AG09309 (cell line): Measurements from ENCODE around the gene DYRK4.

Experiments used
- DNase-seq: peaks from one replicate; pipeline ENCODE4 v3.0.0-alpha.2; 2010; ENCODE audit warnings: low read depth
- H3K4me3 ChIP-seq: 2 replicates; pipeline ENCODE4 v1.5.1; 2011; ENCODE audit warnings: mild to moderate bottlenecking, low read depth, low read length, moderate library complexity; ENCODE audit not compliant: control insufficient read depth
- TF ChIP-seq, protein P1 (sequence below): IDR thresholded peaks from 2 replicates; pipeline ENCODE4 v1.5.1; 2011; ENCODE audit warnings: mild to moderate bottlenecking, low read depth, low read length, inconsistent platforms; ENCODE audit not compliant: insufficient read depth, control insufficient read depth; ENCODE audit errors: missing control alignments

DYRK4 gene

DNA sequence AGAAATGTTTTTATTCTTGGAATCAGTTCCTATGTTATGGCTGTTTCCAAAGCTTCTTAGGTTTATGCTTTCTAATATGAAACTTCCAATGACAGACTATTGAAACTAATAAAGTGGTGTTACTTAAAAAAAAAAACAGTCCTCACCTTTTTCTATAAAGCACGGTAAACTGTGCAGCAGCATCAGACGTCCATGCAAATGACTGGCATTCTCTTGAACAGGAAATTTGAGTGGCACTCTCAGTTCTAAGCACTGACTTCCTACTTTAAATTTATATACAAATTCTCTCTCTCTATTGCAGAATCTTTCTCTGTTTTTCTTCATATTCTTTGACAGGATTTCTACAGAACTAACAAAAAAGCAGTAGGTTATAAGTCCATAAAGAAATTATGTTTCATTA lies 26.1 kb upstream of the DYRK4 start:
- DNase-seq = no peak
- no peak overlapping the region for H3K4me3 ChIP-seq
- TF ChIP-seq, protein P1, sequence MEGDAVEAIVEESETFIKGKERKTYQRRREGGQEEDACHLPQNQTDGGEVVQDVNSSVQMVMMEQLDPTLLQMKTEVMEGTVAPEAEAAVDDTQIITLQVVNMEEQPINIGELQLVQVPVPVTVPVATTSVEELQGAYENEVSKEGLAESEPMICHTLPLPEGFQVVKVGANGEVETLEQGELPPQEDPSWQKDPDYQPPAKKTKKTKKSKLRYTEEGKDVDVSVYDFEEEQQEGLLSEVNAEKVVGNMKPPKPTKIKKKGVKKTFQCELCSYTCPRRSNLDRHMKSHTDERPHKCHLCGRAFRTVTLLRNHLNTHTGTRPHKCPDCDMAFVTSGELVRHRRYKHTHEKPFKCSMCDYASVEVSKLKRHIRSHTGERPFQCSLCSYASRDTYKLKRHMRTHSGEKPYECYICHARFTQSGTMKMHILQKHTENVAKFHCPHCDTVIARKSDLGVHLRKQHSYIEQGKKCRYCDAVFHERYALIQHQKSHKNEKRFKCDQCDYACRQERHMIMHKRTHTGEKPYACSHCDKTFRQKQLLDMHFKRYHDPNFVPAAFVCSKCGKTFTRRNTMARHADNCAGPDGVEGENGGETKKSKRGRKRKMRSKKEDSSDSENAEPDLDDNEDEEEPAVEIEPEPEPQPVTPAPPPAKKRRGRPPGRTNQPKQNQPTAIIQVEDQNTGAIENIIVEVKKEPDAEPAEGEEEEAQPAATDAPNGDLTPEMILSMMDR = no peak

DNA sequence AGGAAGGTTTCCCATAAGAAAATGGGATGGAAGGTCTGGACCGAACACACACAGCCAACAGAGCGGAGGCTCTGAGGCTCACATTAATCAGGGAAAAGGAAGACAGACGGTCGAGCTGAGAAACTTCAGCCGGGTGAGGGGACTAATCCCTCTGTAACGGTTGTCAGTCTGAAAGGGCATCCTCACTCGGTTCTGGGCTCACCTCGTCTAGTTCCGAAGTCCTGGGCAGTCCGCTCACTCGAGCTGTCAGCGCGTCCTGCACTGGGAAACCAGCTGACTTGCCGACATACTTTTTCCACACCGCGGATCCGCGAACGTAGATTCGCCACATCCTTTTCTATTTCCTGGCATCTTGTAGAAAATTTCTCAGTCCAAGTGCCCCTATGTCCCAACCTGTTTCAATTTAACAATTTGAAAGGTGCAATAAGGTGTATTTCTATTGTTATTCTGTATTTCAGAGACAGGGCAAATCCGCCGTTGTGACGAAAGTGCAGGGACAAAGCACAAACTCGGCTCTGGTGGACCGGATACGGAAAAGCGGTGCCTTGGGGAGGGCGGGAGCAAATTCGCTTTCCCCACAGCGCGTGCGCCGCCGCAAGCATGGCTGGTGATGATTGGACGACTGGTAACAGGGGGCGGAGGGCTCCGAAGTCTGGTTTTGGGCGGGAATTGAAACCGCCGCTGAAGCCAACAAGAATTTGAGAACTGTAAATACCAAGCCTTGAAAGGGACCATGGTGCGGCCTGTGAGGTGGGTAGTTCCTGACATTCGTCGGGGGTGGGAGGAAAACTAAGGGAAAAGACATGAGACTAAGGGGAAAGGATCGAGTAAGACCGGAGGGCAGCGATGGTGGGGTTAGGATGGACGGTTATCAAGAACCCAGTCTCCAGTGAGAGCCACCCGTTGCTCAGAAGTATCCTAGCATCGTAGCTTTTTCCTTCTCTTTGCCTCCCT lies 23.5 kb upstream of the DYRK4 start, which contains the start of gene RAD51AP1:
RAD51AP1 (plus strand) TSS at position 684 of the 954 bp plus-strand sequence; CDS start at position 734, 50 bp downstream.
- TF ChIP-seq, protein P1 = no peak
- DNase-seq = peak; percentile 88
- H3K4me3 ChIP-seq = peak within 1 kb of the TSS; percentile 83

DNA sequence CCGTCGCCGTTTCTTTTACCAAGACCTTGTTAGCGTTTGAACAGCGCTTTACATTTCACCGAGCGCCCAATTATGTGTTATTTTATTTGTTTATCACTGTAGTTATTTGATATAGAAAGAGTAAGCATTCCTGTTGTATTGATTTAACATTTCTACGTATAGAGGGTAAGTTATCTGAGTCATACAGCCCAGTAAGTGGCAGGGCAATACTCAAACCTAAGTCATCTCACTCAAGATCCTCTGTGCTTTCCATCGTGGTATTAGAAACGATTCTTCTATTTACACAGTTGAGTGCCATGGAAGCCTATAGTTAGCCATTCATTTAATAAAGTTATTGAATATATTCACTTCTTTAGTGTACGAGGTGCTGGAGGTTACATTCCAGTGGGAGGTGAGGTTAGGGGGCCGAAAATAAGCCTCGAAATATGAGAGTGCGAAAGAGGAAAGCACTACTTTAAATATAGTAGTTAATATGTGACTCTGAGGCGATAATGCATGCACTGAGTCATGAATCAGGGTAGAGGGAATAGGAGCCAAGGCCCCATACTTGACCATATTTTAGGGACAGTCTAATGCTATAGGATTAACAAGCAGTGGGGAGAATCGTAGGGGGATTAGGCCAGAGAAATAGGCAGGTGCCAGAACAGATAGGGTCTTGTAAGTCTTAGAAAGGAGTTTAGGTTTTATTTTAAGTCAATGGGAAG lies 22.7 kb upstream of the DYRK4 start:
- H3K4me3 ChIP-seq = peak overlapping the region; percentile 83
- TF ChIP-seq, protein P1 = no peak
- no peak for DNase-seq

DNA sequence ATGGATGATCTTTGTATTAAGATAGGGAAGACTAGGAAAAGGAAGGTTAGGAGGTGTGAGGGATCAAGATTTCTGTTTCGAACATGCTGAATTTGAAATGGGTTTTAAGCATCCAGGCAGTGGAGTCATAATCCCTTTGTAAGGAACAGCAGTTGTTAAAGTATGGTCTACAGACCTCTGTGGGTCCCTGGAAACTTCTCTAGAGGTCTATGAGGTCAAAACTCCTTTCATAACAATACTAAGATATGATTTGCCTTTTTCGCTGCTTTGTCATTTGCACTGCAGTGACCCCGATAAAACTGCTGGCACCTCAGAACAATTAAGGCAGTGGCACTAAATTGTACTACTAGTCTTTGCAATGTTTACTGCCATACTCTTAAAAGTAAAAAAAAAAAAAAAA lies 21.8 kb upstream of the DYRK4 start:
- no peak for DNase-seq
- TF ChIP-seq, protein P1 = no peak
- H3K4me3 ChIP-seq = no peak overlapping the region

DNA sequence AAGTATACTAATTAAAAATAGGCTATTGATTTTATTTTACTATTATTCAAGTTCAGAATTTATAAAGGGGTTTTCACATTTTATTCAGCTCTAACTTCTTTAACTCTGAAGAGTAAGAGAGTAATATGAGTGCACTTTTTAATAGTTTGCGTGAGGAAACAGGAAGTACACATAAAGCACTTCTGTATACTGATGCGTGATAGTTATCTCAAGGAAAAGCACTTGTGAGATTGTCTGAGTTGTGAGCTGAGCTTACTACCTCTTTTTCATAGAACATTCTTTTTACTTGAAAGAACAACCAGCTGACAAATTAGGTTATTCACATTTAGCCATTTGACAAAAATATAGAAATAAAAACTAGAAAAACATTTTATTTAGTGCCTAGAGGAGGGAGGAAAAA lies 21.4 kb upstream of the DYRK4 start:
- DNase-seq = no peak
- no peak overlapping the region for H3K4me3 ChIP-seq
- TF ChIP-seq, protein P1 = no peak

DNA sequence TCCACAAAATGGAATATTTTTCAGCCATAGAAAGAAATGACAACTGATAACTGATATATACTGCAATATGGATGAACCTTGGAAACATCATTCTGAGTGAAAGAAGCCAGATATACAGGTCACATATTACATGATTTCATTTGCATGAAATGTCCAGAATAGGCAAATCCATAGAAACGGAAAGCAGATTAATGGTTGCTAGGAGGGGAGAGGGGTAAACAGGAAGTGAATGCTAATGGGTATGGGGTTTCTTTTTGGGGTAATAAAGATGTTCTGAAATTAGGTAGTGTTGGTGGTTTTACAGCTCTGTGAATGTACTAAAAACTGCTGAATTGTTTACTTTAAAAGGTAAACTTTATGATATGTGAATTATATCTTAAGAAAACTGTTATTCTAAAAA lies 16.8 kb upstream of the DYRK4 start:
- no peak overlapping the region for H3K4me3 ChIP-seq
- TF ChIP-seq, protein P1 = no peak
- no peak for DNase-seq
